RPMI7951 (cell line): ENCODE results near the gene GFRA4. TPM values are rescaled to one million over a fixed set of nuclear protein-coding genes. Genes with fewer than 3 reads are reported as not detected.

Experiments used
- DNase-seq: peaks from one replicate; pipeline ENCODE4 v3.0.0-alpha.2; 2012; ENCODE audit warnings: low read depth
- total RNA-seq: library from RNA; depleted of rRNA; stranded (reverse); fragments of >200 nt; shearing (Covaris generic); gene quantifications from 2 replicates; pipeline ENCODE4 v1.2.3, GENCODE V29; 2014

The GFRA4 gene
- total RNA-seq, 1 experiment from 2014 or later, result not detected

DNA sequence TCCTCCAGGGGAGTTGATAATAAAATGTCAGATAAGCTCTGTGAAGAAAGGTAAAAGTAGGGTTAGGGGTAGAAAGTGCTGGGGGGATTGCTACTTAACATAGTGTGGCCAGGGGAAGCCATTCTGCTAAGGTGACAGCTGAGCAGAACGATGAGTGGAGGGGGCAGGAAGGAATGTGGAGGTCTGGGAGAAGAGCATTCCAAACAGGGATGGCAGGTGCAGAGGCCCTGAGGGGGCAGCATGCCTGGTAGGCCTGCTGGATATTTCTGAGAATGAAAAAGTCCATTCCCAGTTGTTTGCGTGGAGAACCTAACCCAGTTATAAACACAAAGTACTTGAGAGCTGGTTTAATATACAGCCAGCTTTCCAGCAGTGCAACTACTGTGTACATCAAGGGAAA, 9.3 kb downstream of the GFRA4 start:
- DNase-seq, result no peak

DNA sequence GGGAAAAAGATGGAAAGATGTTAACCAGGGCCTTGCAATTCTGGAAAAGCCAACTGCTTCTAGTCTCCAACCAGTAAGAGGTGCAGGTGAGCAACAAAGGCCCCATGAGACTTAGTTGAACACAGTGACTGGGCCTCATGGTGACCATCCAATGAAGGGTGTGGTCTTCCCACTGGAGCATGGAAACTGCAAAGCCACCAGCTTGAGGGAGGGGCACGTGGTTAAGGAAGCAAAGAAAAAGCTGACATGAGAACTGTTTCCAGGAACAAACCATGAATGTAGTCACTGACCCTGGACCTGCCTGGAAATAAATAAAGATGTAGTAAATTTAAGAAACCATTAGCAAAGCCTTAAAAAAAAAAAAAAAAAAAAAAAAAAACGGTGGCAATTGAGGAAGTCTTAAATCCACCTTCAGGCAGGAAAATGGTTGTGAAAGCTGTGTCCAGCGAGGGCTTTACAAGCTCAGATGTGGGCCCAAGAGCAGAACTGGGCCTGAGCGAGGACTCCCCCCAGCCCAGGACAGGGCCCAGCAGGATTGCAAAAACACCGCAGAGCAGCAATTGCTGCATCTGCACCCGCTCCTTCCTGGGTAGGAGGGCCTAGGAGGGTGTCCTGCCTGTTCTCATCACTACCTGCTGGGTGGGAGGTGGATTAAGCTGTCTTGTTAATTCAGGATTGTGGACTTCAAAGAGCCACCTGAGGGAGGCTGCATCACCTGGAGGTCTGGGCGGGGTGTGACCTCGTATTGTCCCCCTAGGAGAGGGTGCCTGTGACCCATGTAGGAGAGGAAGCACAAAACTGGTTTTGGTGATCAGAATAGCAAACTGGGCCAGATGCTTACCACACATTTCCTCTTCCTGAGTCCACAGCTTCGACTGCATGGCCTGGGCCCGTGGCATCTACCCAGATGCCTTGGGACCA, 10.3 kb downstream of the GFRA4 start:
- no peak for DNase-seq

DNA sequence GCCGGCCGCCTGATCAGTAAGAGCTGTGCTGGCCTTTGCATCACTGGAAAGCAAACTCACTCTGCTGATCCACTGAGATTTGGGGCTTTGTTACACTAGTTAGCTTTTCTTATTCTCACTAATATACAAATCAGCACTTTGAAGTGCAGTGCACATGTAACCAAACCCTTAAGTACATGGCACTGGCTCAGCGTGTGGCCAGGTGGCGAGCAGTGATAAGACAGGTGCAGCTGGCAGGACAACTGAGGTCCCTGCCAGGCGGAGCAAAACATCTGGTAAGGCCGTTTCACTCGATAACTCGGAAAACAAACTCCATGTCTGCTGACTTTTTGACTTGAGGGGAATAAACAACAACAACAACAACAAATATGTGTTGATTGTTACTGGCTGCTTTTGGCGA, 11.0 kb downstream of the GFRA4 start:
- DNase-seq, result no peak

DNA sequence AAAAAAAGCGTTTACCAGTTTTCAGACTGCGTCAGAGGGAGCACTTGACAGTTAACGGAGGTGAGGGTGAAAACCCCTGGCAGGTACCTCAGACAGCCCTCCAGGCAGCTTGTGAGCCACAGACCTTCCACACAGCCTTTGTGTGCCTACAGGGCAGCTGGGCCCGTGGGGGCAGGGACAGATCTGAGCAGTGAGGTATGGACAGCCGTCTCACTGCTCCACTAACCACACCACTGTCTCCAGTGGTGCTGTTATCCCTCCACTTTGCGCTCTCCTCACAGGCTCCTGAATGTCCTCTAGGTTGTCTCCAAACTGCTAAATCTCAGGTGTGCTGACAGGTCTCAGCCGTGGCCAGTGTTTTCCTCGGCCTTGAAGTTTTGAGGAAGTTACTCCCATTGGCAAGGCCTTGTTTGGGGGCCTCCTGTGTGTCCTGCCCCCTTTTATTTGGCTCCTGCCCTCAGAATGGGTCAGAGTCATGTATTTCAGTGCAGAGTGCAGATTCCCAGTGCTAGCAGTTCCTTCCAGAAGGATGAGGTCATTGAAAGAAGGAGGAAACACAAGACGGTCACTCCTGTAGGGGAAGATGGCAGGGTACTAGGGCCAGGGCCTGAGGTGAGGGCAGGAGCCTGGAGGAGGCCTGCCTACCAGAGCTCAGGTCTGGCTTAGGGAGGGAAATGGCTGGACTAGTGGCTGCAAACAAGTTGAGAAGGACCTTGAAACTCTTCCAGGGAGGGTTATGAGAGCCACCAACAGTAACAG, 11.8 kb downstream of the GFRA4 start:
- no peak for DNase-seq

DNA sequence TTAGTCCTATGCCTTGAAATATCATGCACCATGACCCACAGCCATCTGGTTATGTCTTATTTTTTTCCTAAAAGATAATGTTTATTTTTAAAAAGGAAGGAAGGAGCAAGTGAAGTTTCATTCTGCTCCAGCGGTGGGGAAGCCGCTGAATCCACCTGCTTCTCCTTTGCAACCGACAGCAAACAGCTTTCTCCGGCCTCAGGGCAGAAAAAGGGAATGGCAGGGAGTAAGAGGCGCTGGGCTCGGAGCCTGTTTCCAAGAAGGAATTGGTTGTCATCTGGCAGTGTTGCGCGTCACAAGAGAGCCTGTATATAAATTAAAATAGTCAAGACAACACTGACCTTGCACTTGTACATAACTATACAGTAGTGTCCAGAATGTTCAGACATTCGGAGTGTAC, 14.2 kb downstream of the GFRA4 start:
- no peak for DNase-seq

DNA sequence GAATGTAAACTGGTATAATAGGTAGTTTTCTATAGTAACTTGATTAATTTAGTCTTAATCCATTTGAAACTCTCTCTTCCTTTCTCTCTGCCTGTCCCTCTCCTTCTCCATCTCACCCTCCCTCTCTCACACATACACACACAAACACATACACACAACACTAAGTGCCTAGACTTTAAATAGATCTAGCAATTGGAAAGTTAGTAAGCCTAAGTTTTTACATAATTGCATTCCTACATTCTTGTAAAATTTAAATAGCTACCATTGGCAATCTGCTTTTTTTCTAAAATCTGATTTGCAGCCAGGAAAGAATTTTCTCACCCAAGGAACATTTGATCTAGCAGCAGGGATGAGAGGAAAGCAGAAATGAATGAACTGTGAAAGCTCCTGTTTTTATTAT, 15.7 kb downstream of the GFRA4 start:
- no peak for DNase-seq

DNA sequence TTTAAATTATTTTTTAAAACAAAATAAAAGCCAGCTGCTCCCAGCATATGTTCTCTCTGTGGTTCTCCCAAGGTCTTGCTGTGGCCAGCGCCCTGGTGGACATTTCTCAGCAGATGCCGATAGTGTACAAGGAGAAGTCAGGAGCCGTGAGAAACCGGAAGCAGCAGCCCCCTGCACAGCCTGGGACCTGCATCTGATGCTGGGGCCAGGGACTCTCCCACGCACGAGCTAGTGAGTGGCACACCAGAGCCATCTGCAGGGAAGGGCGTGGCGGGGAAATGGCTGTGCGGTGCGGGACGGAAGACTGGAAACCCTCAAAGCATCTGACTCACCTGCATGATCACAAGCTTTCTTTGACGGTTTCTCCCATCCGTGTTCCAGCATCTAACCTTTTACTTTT, 16.5 kb downstream of the GFRA4 start:
- no peak for DNase-seq

DNA sequence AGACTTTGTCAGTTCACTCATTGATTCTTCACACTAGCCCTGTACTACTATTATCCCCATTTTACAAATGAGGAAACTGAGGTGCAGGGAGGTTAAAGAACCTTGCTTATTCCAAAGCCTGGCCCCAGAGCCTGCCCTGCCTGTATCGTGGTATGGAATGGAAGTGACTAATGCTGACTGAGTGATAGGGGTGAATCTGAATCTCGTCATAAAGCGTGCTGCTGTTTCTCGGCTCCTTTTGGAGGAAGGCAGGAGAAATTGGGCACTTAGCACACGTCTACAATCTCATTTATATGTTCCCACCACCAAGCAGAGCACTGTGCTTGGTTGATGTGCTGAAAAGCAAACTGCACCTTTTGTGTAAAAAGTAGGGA, 17.1 kb downstream of the GFRA4 start:
- DNase-seq, result no peak

DNA sequence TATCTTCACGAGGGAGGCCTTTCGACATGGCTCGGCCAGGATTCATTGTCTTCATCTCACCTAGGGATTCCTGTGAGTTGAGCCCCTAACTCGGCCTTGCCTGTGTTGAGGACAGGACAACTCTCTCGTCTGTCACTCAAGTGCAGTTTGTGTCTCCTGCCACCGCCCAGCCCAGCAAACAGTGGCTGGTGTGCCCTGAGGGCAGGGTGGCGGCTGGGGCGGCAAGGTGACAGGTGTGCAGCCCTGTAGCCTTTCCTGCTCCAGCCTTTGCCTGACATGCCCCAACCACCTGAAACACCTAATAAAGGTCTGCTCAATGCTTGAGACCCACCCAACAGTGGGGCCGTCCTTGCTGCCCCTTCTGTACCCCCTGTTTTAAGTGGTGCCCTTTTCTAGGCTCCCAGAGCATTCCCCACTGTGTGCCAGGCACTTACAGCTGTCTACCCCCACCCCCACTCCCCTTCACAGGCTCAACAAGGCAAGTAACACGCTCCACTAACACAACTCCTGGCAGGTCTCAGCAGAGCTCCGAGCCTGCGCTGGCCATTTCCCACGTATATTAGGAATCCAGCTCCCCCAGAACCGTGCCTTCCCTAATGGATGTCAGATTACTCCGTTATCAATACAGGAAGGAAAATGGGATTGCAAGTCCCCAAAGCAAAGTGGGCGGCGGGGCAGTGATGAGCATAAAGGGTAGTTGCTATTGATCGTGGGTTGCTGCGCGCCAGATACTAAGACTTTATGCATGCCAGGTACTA, 17.7 kb downstream of the GFRA4 start:
- no peak for DNase-seq

DNA sequence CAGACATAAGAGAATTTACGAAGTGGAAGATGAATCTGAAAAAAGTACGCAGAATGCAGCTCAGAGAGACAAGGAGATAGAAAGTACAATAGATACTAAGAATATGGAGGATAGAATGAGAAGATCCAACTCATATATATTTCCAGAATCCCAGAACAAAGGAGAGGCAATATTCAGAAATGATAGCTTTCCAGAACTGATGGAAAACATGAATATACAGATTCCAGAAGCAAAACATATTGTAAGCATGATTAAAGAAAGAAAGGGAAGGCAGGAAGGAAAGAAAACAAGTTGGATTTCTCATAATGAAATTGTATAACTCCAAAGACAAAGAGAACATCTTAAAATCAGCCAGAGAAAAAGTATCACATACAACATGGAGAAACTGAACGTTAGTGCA, 22.9 kb downstream of the GFRA4 start:
- DNase-seq, result no peak

DNA sequence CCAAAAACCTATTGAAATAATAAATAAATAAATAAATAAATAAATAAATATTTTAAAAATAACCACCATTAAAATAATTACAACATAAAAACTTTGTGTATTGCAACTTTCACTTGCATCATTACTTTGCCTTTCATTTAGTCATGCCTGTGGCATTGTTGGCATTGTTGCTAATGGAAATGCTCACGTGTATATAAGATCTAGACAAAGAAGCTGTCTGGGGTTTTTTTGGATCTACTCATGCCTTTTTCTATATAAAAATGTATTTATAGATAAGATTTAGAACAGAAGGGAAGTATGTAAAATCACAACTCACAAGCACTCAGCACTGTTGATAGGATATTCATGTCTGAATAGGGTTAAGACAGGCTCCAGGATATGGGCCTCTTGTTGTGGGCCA, 27.9 kb downstream of the GFRA4 start:
- DNase-seq, result no peak

DNA sequence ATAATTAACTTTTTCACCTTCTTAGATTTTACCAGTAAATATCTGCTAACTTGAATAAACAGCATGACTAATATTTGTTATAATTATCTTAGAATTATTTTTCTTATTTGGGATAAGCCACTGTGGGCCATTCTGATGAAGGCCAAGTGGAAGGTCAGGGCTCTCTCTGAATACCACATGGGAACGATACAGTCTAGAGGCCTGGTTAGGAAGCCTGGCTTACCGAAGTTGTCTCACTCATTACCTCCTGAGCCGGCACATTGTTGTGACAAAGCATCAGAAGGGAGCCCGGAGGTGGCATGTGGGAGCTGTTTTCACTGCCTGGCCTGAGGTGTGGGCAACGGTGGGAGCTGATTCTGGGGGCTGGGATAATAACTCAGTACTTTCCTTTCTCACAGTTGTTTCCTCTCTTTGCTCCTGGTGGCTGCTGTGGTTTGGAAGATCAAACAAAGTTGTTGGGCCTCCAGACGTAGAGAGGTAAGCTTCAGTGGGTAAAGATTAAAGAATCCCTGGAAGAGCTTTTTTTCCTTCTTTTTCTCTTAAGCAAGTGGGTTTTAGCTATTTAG, 29.2 kb downstream of the GFRA4 start:
- no peak for DNase-seq

DNA sequence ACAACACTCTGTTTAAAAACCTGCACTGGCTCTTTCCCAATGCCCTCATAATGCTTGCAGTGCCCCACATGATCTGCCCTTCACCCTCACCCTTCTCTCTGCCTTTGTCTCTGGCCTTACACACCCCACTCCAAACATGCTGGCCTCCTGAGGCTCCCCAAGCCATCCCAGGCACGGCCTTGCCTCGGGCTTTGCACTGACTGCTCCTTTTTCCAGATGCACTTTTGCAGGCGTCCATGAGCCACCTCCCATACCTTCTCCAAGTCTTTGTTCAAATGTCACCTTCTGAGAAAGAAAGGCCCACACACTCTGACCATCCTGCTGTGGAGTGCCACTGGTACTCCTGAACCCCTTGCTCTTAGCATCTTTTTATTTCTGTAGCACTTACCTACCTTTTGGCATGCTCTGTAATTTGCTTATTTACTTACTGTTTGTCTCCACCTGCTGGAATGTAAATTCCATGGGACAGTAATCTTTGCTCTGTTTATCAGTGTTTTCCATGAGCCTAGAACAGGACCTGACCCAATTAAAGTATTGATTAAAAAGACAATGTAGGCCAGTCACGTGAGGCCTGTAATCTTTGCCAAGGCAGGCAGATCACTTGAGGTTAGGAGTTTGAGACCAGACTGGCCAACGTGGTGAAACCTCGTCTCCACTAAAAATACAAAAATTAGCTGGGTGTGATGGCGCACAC, 30.7 kb downstream of the GFRA4 start:
- DNase-seq, result no peak

DNA sequence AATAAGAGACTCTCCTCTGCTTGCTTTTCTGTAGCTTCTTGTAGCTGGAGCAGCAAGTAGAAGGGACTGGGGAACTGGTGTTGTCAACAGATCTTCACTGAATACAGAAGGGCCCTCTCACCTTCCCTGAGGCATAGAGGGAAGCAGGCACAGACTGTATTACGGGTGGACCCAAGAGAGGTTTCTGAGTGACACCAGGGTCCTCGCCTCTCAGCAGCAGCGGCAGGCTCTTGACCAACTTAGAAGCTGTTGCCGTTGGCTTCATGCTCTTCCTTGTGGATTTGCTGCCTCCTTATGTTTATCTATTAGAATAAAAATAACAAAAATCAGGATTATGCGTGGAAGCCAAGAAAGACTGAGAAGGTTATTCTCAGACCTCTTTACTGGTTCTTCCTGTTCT, 31.7 kb downstream of the GFRA4 start:
- no peak for DNase-seq

DNA sequence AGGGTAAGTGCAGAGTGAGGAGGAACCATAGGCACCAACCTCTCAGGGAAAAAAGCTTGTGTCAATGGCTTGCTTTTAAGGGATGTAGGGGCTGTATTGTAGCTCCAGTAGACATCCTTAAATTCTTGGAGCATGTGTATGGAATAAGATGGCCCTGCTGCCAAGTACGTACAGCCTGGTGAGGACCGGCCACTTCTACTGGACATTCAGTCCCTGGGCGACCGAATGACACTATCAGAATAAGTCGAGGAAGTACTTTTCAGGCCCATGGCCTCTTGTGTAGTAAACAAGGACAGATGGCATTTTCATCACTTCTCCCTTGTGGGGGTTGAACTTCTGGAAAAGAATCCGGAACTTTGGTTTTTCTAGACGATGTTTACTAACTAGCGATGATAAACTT, 32.8 kb downstream of the GFRA4 start:
- DNase-seq, result no peak

DNA sequence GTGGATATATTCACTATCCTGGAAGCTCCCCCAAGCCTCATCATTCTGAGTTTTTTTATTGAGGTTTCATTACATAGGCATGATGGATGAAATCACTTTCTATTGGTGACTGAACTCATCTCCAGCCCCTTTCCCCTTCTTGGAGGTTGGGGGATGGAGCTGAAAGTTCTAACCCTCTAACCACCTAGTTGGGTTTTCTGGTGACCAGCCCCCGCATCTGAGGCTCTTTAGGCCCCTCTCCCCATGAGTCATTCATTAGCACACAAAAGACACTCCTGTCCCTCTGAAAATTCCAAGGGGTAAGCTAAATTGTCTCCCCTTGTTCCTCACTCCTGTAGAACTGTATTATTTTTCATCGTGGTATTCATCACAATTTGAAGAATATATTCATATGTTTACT, 33.3 kb downstream of the GFRA4 start:
- DNase-seq, result no peak

DNA sequence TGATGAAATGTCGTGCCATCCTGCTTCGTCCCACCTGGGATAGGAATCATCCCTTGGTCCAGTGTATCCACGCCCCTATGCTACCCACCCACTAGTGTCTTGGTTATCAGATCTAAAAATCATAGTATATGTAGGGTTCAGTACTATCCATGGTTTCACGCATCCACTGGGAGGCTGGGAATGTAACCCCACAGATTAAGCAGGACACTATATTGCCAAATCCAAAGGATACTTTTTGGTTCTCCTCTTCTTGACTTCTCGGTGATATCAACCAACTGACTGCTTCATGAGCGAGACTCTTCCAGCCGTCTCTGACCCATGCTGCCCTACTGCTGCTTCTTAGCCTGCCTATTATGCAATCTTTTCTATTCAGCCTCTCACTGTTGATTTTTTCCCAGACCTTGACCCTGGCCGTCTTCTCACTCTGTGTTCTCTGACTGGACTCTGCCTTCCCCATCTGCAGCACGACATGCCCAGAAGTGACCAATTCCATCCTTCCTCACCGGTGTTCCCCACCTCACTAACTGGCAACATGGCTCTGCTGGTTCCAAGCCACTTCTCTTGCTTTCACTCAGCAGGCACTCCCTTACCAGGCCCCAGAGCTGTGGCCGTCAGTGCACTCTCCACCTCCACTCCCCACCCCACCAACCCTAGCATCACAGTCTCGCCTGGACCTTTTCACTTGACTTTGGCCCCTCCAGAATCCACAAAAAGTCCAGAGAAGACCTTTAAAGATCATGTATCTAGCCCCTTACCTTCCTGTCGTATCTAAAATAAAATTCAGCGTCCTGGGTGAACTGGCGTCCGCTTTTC, 34.5 kb downstream of the GFRA4 start:
- no peak for DNase-seq

DNA sequence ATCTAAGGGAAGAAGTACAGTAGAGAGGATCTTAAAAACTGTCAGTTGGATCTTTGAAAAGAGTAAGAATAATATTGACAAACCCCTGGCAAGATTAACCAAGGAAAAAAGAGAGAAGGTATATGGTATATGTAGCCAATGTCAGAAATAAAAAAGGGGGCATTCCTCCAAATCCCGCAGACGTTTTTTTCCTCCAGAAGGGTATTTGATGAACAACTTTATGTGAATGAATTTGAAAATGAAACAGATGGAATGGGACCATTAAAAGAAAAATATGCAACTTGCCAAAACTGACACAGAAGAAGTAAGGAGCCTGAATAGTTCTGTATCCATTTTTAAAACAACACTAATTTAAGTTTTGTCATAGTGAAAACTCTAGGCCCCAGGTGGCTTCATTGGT, 35.7 kb downstream of the GFRA4 start:
- no peak for DNase-seq

DNA sequence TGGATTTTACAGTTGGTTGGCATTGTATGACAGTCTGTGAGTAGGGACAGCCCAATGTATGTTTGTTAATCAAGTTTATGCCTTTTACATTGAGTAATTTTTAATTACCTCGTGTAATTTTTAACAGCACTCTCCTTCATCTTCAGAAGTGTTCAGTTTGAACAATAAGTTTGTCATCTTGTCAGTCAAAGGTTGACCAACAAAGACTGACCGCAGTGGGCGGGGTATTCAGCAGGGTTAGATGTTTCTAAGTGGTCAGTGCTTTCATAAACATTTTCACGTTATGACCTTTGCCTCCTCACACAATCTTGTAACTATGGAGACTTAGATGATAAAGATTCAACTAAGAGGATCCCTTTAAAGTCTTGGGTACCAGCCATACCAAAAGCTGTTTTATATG, 40.8 kb downstream of the GFRA4 start:
- DNase-seq, result no peak

DNA sequence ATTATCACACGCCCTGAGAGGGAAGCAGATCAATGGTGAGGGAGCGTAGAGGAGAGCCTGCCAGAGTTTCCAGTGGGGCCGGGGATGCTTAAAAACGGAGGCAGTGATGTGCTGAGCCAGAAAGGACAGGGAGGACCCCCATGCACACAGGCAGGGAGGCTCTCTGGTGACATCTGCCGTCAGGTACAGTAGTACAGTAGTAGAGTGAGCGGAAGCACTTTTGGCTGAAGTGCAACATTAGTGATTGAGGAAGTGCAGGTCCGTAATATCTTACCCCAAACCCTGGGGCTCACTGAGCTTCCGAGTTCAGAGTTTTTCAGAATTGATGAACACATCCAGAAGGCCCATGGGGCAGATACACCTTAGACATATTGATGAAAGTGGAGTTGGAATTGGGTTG, 42.1 kb downstream of the GFRA4 start:
- no peak for DNase-seq

DNA sequence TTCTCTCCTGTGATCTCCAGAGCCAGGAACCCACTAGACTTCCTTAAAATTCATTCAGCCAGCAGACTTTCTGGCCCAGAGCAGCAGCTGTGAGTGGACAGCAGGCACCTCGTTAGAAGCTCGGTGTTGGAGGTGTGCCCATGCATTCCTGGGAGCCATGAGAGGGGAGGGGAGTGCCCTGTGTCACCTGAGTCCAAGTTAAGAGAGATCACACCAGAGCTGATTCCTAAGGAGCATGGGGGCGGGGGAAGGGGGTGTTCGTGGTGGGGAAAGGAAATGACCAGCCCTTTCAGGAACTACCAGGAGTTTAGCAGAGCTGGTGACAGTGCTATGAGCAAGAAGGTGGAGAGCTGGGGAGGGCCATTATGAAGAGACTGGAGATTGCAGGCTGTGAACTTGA, 46.9 kb downstream of the GFRA4 start:
- DNase-seq, result no peak
